WTC11 (cell line): ENCODE measurements around the gene RALY. TPM values are rescaled to one million over a fixed set of nuclear protein-coding genes. Genes with fewer than 3 reads are reported as not detected.

Source experiments
- ATAC-seq: fragments of 200-7000 bp; cut with Tn5 transposase; 2 replicates; pipeline ENCODE4 v1.10.0; 2021; ENCODE audit warnings: mild to moderate bottlenecking, moderate library complexity
- CTCF ChIA-PET: fragments of 300-600 bp; sonication (Branson Sonifier 250); formaldehyde crosslinking; loops from one replicate; lab custom pipeline; 2021; ENCODE audit warnings: antibody characterized with exemption; lab: Charles Lee
- POLR2A ChIA-PET: fragments of 350-600 bp; sonication (Branson Sonifier 250); formaldehyde crosslinking; loops from one replicate; lab custom pipeline; 2021; ENCODE audit warnings: antibody characterized with exemption; lab: Charles Lee
- DNase-seq: peaks from one replicate; pipeline ENCODE4 v3.0.0; 2021; ENCODE audit warnings: low spot score
- H3K27ac Mint-ChIP-seq: 2 replicates; pipeline ENCODE4 v1.8.0; 2021; ENCODE audit warnings: mixed read lengths
- H3K27me3 Mint-ChIP-seq: 2 replicates; pipeline ENCODE4 v1.8.0; 2021; ENCODE audit warnings: low read depth, mild to moderate bottlenecking, moderate library complexity, mixed read lengths
- H3K36me3 Mint-ChIP-seq: 2 replicates; pipeline ENCODE4 v1.8.0; 2021; ENCODE audit warnings: mixed read lengths
- H3K4me1 Mint-ChIP-seq: 2 replicates; pipeline ENCODE4 v1.8.0; 2022; ENCODE audit warnings: mixed read lengths
- H3K4me3 Mint-ChIP-seq: 2 replicates; pipeline ENCODE4 v1.8.0; 2021; ENCODE audit warnings: mild to moderate bottlenecking, moderate library complexity, mixed read lengths
- H3K9me3 Mint-ChIP-seq: 2 replicates; pipeline ENCODE4 v1.8.0; 2021; ENCODE audit warnings: mixed read lengths
- ATF1 ChIP-seq: sonication (generic); formaldehyde crosslinking; IDR thresholded peaks from 2 replicates; pipeline ENCODE4 v1.8.1; 2023; ENCODE audit warnings: mild to moderate bottlenecking, moderate library complexity, missing genetic modification reagents
- CBFB ChIP-seq: sonication (generic); formaldehyde crosslinking; IDR thresholded peaks from 2 replicates; pipeline ENCODE4 v1.8.1; 2022; ENCODE audit warnings: mild to moderate bottlenecking, low read depth, missing genetic modification reagents
- CREM ChIP-seq: sonication (generic); formaldehyde crosslinking; IDR thresholded peaks from 2 replicates; pipeline ENCODE4 v1.8.1; 2022; ENCODE audit warnings: mild to moderate bottlenecking, missing genetic modification reagents, moderate library complexity
- EMX1 ChIP-seq: fragments of 250-450 bp; sonication (Bioruptor Pico); IDR thresholded peaks from 2 replicates; pipeline ENCODE4 v1.8.0; 2021; ENCODE audit warnings: mild to moderate bottlenecking
- FOXJ3 ChIP-seq: sonication (generic); formaldehyde crosslinking; IDR thresholded peaks from 2 replicates; pipeline ENCODE4 v1.9.0; 2021; ENCODE audit warnings: missing genetic modification reagents, mild to moderate bottlenecking, borderline replicate concordance
- FOXK1 ChIP-seq: sonication (generic); formaldehyde crosslinking; IDR thresholded peaks from 2 replicates; pipeline ENCODE4 v1.8.0; 2022; ENCODE audit warnings: mild to moderate bottlenecking, moderate library complexity, missing genetic modification reagents
- FOXP1 ChIP-seq: sonication (generic); formaldehyde crosslinking; IDR thresholded peaks from 2 replicates; pipeline ENCODE4 v1.8.0; 2022; ENCODE audit warnings: missing genetic modification reagents, mild to moderate bottlenecking, moderate library complexity, borderline replicate concordance
- IRF2 ChIP-seq: sonication (generic); formaldehyde crosslinking; IDR thresholded peaks from 2 replicates; pipeline ENCODE4 v1.8.0; 2022; ENCODE audit warnings: low read depth, missing genetic modification reagents, borderline replicate concordance
- JUN ChIP-seq: sonication (generic); formaldehyde crosslinking; IDR thresholded peaks from 2 replicates; pipeline ENCODE4 v1.8.0; 2023; ENCODE audit warnings: mild to moderate bottlenecking, missing genetic modification reagents
- RELA ChIP-seq: sonication (generic); formaldehyde crosslinking; IDR thresholded peaks from 2 replicates; pipeline ENCODE4 v1.8.1; 2022; ENCODE audit warnings: missing genetic modification reagents, mild to moderate bottlenecking, borderline replicate concordance
- ZBTB21 ChIP-seq: sonication (generic); formaldehyde crosslinking; IDR thresholded peaks from 2 replicates; pipeline ENCODE4 v1.8.1; 2023; ENCODE audit warnings: mild to moderate bottlenecking, missing genetic modification reagents, borderline replicate concordance
- ZNF219 ChIP-seq: sonication (generic); formaldehyde crosslinking; IDR thresholded peaks from 2 replicates; pipeline ENCODE4 v1.8.0; 2023; ENCODE audit warnings: missing genetic modification reagents, mild to moderate bottlenecking, borderline replicate concordance
- ZNF423 ChIP-seq: fragments of 250-450 bp; sonication (Bioruptor Pico); IDR thresholded peaks from 2 replicates; pipeline ENCODE4 v2.1.2; 2022; ENCODE audit warnings: mild to moderate bottlenecking, moderate library complexity
- ZNF425 ChIP-seq: fragments of 250-450 bp; sonication (Bioruptor Pico); conservative IDR thresholded peaks from 2 replicates; pipeline ENCODE4 v1.9.0; 2021; ENCODE audit warnings: mild to moderate bottlenecking
- ZNF512 ChIP-seq: sonication (generic); formaldehyde crosslinking; IDR thresholded peaks from 2 replicates; pipeline ENCODE4 v1.8.1; 2022; ENCODE audit warnings: missing genetic modification reagents, borderline replicate concordance
- total RNA-seq: library from RNA; stranded (reverse); gene quantifications from 3 replicates; pipeline ENCODE4 v1.2.3, GENCODE V29; 2021
- TF ChIP-seq, protein P1 (sequence below): sonication (generic); formaldehyde crosslinking; conservative IDR thresholded peaks from 2 replicates; pipeline ENCODE4 v1.8.1; 2022; ENCODE audit warnings: mild to moderate bottlenecking, missing genetic modification reagents
- TF ChIP-seq, protein P2 (sequence below): sonication (generic); formaldehyde crosslinking; IDR thresholded peaks from 2 replicates; pipeline ENCODE4 v1.8.0; 2023; ENCODE audit warnings: mild to moderate bottlenecking, missing genetic modification reagents
- TF ChIP-seq, protein P3 (sequence below): sonication (generic); formaldehyde crosslinking; IDR thresholded peaks from 2 replicates; pipeline ENCODE4 v1.8.0; 2022; ENCODE audit warnings: missing genetic modification reagents
- TF ChIP-seq, protein P4 (sequence below): sonication (generic); formaldehyde crosslinking; IDR thresholded peaks from 2 replicates; pipeline ENCODE4 v1.8.1; 2022; ENCODE audit warnings: low read depth, mild to moderate bottlenecking, moderate library complexity, missing genetic modification reagents, borderline replicate concordance

Gene RALY
- total RNA-seq, 1 experiment from 2014 or later = 164 TPM

DNA sequence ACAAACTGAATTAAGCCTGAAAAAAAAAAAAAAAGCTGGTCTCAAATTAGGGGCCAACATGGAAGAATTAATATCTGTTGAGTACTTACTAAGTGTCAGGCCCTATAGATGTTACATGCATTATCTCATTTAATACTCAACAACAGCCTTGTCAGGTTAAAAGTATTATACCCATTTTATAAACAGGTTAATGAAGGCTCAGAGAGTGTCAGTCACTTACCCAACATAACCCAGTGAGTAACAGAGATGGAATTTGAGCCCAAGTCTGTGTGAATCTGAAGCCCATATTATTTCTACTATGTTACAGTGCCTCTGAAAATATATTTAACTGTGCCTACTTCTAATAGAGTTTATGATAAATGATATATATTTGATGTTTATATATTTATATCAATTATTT, 129.6 kb downstream of the RALY start (continued):
- TF ChIP-seq, protein P1, sequence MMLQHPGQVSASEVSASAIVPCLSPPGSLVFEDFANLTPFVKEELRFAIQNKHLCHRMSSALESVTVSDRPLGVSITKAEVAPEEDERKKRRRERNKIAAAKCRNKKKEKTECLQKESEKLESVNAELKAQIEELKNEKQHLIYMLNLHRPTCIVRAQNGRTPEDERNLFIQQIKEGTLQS = no peak

DNA sequence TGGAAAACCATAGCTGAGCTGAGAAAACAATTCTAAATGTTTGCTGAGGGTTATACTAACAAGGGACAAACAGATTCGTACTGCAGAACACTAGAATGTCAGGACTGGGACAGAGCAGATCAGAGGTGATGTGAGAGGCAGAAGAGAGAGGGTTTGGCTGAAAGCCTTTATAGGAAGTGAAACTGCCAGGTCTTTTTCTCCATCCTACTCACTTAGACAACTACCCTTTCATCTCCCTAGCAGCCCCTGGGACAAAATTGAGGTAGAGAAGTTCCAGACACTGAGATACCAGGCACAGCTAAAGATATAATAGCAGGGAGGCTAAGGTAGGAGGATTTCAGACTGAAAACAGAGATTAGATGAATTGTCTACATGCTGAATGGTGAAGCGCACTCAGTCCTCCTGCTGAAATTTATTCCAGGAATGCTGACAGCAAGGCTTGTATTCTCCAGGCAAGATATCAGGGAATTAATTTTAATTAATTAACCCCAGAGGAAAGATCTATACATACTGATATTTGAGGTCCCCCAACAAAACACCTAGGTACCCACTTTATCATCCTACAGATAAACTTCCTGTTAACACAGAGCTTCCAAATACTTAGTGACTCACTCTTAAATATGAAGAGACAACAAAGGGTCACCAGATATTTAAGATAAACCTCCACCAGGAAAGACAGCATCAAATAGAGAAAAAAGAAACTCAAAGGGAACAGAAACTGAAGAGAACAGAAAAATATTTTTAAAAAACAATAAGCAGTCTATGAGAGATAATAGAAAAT, 130.9 kb downstream of the RALY start:
- ATAC-seq (no peak), DNase-seq (no peak)
- ChIA-PET CTCF (interaction anchor here (1.0 kb wide), 1 partner anchor 261 kb away, joined by 3 read pairs; no protein-coding TSS in a partner anchor), POLR2A (interaction anchor here (1.1 kb wide), 1 partner anchor 12 kb away, joined by 5 read pairs; the partner anchor contains the start of gene EIF2S2)
- TF ChIP-seq, protein P2, sequence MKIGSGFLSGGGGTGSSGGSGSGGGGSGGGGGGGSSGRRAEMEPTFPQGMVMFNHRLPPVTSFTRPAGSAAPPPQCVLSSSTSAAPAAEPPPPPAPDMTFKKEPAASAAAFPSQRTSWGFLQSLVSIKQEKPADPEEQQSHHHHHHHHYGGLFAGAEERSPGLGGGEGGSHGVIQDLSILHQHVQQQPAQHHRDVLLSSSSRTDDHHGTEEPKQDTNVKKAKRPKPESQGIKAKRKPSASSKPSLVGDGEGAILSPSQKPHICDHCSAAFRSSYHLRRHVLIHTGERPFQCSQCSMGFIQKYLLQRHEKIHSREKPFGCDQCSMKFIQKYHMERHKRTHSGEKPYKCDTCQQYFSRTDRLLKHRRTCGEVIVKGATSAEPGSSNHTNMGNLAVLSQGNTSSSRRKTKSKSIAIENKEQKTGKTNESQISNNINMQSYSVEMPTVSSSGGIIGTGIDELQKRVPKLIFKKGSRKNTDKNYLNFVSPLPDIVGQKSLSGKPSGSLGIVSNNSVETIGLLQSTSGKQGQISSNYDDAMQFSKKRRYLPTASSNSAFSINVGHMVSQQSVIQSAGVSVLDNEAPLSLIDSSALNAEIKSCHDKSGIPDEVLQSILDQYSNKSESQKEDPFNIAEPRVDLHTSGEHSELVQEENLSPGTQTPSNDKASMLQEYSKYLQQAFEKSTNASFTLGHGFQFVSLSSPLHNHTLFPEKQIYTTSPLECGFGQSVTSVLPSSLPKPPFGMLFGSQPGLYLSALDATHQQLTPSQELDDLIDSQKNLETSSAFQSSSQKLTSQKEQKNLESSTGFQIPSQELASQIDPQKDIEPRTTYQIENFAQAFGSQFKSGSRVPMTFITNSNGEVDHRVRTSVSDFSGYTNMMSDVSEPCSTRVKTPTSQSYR (CRISPR knock-in tag) = no peak
- TF ChIP-seq JUN = no peak
- no peak for TF ChIP-seq ZNF219 (CRISPR knock-in tag)
- TF ChIP-seq, protein P3, sequence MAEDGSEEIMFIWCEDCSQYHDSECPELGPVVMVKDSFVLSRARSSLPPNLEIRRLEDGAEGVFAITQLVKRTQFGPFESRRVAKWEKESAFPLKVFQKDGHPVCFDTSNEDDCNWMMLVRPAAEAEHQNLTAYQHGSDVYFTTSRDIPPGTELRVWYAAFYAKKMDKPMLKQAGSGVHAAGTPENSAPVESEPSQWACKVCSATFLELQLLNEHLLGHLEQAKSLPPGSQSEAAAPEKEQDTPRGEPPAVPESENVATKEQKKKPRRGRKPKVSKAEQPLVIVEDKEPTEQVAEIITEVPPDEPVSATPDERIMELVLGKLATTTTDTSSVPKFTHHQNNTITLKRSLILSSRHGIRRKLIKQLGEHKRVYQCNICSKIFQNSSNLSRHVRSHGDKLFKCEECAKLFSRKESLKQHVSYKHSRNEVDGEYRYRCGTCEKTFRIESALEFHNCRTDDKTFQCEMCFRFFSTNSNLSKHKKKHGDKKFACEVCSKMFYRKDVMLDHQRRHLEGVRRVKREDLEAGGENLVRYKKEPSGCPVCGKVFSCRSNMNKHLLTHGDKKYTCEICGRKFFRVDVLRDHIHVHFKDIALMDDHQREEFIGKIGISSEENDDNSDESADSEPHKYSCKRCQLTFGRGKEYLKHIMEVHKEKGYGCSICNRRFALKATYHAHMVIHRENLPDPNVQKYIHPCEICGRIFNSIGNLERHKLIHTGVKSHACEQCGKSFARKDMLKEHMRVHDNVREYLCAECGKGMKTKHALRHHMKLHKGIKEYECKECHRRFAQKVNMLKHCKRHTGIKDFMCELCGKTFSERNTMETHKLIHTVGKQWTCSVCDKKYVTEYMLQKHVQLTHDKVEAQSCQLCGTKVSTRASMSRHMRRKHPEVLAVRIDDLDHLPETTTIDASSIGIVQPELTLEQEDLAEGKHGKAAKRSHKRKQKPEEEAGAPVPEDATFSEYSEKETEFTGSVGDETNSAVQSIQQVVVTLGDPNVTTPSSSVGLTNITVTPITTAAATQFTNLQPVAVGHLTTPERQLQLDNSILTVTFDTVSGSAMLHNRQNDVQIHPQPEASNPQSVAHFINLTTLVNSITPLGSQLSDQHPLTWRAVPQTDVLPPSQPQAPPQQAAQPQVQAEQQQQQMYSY = no peak
- no peak for TF ChIP-seq ZNF423 (CRISPR knock-in tag)
- no peak for TF ChIP-seq EMX1
- TF ChIP-seq FOXK1 (CRISPR knock-in tag) = no peak
- TF ChIP-seq RELA (CRISPR knock-in tag) = no peak
- TF ChIP-seq, protein P4, sequence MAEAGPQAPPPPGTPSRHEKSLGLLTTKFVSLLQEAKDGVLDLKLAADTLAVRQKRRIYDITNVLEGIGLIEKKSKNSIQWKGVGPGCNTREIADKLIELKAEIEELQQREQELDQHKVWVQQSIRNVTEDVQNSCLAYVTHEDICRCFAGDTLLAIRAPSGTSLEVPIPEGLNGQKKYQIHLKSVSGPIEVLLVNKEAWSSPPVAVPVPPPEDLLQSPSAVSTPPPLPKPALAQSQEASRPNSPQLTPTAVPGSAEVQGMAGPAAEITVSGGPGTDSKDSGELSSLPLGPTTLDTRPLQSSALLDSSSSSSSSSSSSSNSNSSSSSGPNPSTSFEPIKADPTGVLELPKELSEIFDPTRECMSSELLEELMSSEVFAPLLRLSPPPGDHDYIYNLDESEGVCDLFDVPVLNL (CRISPR knock-in tag) = no peak
- TF ChIP-seq FOXP1 = no peak
- TF ChIP-seq ZNF512 (CRISPR knock-in tag) = no peak
- Mint-ChIP-seq H3K27ac (no peak overlapping the region), H3K36me3 (no peaks in the 10 kb centered on the region), H3K4me3 (no peak overlapping the region), H3K4me1 (no peaks in the 10 kb centered on the region), H3K9me3 (peaks cover 6% of the 10 kb centered on the region), H3K27me3 (peaks cover 18% of the 10 kb centered on the region)

- no peaks in the 10 kb centered on the region for H3K4me1 Mint-ChIP-seq
- DNase-seq = no peak
- no peak overlapping the region for H3K4me3 Mint-ChIP-seq
- no peak overlapping the region for H3K27ac Mint-ChIP-seq
- H3K36me3 Mint-ChIP-seq = peaks cover 9% of the 10 kb centered on the region; the same call in 1 of the 2 replicates
- CTCF ChIA-PET = interaction anchor here (0.7 kb wide), 1 partner anchor 34 kb away, joined by 4 read pairs; no protein-coding TSS in a partner anchor
- no peak for ATAC-seq
- H3K27me3 Mint-ChIP-seq = peaks cover 23% of the 10 kb centered on the region
- POLR2A ChIA-PET = interaction anchor here (0.7 kb wide), 1 partner anchor 34 kb away, joined by 6 read pairs; no protein-coding TSS in a partner anchor
- H3K9me3 Mint-ChIP-seq = peaks cover 12% of the 10 kb centered on the region
- TF ChIP-seq ZBTB21 (CRISPR knock-in tag) (no peak), CREM (CRISPR knock-in tag) (no peak), RELA (CRISPR knock-in tag) (no peak), IRF2 (CRISPR knock-in tag) (no peak), CBFB (CRISPR knock-in tag) (no peak), FOXJ3 (CRISPR knock-in tag) (no peak), ZNF425 (no peak), FOXK1 (CRISPR knock-in tag) (no peak), ATF1 (no peak)
Observed at GRCh38 chr20:34127792-34128191, 134.1 kb downstream of the RALY start.
